GM18951 (cell line): ENCODE measurements around the gene NAXD.

Source experiments
- POLR2A ChIP-seq: IDR thresholded peaks from 4 replicates; pipeline ENCODE4 v1.6.1; 2011; ENCODE audit warnings: mild to moderate bottlenecking; ENCODE audit not compliant: insufficient read length, insufficient read depth; ENCODE audit errors: extremely low read depth
- in situ Hi-C: fragments of 300-500 bp; cut with MboI; formaldehyde crosslinking; loops from one replicate; pipeline ENCODE4 v1.12.0; 2022; ENCODE audit warnings: low sequenced_read_pairs, mixed read lengths, inconsistent platforms; ENCODE audit not compliant: unreplicated experiment

NAXD gene

DNA sequence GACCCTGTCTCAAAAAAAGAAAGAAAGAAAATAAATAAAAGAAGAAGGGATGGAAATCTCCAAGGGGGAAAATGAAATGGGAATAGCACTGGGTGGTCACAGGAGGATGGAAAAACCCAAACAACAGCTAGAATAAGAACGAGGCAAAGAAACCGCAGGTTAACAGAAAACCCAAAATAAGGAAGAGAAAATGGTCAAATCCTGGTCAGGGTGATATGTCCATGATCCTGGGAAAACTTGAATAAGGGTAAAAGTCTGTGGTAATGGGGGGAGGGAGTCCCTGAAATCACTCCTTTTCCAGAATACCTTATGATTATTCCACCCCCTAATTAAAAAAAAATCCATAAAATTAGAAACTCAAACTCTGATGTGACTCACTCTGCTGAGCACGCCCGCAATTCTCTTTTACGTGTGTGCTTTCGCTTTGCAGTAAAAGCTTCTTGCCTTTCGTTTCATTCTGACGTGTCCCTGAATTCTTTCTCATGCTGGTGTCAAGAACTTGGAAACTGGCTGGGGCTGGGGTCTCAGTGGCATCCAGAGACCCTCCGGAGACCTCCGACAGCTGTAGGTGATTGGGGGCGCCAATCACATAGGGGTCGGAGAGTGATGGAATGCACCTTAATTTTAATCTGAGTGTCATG lies 4.3 kb upstream of the NAXD start:
- in situ Hi-C loops, result no loop called here
- no peak for TF ChIP-seq POLR2A

DNA sequence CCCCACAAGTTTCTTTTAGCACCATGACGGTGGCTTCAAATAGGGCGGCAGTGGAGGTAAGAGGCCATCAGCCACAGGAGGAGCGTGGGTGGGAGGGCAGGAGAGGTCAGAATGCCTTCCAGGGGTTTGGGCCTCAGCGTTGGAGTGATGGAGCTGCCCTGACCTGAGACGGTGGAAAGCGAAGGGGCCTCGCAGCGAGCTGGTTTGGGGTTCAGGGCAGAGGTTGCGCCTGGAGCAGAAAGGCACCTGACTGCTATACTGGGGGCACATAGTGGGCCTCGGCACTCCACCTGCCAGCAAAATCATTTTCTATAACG lies 382 bp upstream of the NAXD start:
- in situ Hi-C loops, result no loop called here
- no peak for TF ChIP-seq POLR2A

DNA sequence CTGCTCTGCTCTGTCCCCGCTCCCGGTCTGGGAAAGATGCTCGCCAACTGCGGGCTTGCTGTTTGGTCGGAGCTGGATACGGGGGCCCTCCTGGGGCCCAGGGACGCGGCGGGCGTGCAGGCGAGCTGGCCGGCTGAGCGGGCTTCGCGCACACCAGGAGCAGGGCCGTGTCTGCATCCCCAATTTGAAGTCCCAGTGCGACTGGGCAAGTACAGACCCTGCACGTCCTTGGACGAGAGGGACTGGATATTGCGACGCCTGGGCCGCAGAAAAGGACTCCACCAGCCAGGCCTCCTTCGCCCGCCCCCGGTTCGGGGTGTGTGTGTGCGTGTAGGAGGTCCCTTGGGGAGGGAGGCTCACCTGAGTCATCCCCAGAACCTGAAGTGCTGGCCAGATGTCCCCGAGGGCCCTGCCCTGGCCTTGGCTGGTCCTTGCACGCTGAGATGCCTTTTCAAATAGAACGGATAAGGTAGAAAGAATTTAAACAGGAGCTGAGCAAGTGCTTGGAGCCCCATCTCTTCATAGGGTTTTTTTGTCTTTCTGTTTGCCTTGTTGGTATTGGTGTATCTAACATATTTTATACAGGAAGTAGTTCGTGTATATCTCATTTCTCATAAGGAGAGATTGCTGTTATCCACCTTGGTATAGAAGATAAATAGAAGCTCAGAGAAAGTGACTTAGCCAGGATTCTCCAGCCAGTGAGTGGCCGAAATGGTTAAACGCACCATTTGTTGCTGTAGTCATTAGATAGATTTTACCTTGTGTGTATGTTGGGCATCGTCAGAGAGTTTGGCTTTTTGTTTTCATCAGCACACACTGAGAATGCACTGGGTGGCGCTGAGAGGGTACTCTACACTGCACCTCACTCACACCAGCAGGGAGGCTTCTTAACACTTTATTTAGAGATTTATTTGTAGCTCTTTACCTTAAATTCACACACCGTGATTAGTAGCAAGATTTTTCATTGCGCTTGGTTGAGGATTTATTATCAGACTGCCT lies 1.1 kb downstream of the NAXD start:
- peak; percentile 16 for TF ChIP-seq POLR2A
- in situ Hi-C loops, result no loop called here

DNA sequence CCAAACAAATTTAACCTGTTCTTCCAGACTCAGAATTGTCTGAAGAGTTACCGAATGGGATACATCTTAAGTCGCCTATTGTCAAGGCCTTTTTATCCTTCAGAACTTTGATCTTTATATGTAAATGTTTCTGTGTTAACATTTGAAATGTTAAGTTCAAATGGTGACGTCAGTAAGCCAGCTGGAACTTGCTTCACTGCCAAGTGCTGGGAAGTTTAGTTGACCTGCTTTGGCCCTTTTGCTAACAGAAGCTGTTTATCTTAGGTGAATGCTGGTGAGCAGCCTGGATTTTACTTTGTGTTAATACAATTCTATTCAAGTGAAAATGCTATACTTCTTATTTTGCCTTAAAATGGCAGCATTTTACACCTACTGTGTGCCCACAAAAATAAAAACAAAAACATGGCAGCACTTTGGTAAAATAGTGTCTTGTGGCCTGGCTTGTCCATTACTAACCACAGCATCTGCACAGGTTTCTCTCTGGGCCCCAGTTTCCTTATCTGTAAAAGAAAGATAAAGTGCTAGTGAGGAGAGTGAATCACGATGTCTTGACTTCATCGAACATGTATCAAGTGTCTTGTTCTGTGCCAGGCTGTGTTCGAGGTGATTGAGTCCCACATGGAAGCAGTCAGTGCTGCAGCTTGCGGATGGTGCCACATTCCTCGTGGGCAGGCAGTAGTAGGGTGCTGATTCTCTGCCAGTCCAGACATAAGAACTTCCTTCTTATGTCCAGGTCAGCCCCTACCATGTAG lies 2.2 kb downstream of the NAXD start:
- in situ Hi-C loops, result no loop called here
- no peak for TF ChIP-seq POLR2A

DNA sequence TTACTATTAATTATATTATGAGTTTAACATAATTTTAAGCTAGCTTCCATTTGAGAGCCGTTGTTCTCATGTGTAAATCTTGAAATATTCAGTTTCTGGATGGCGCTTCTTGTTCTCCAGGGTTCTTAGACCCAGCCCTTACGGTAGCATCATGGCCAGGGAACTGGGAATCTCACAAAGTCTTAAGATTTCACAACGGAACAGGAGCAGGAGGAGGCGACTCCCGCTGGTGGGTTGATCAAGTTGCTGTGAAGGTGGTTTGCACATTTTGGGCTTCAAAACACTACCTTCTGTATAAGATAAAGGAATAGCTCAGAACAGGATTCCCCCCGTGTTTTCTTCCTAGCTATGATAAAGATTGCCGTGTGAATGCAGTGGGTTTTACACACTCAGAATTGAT lies 2.8 kb downstream of the NAXD start:
- in situ Hi-C loops, result no loop called here
- TF ChIP-seq POLR2A, result no peak

DNA sequence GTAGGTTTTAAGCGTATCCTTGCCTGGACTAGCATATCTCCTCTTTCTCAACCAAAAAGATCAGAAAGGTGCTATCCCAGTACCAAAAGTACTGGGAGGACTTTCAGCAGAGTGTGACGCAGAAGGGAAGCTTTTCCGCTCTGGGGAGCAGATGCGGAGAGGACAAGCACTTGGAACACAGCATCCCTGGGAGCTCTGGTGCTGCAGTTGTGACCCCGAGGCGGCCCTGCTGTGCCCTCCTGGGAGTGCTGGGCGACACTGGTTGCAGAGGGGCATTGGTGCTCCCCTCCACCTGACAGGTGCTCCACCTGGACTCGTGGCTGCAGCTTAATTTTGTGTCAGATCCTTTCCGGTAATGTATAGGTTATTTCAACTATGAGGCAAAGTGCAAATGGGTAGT lies 3.4 kb downstream of the NAXD start:
- no peak for TF ChIP-seq POLR2A
- in situ Hi-C loops, result no loop called here

DNA sequence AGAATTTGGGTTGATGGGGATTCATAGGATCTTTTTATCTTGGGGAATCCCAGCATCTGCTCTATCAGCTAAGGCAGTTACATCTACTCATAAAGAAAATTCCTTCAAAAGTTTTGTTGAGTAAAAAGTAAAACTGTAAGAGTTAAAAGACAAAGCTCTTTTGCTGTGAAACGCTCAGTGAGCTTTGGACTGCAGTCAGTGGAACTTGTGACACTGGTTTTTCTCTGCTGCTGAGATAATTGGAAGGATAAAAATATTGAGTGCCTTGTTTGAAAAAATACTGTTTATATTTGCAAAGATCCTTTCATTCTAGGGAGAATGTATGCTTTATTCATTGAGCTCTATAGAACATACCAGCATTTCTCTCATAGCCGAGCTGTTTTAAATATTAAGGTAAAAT lies 5.3 kb downstream of the NAXD start:
- in situ Hi-C loops, result no loop called here
- no peak for TF ChIP-seq POLR2A

DNA sequence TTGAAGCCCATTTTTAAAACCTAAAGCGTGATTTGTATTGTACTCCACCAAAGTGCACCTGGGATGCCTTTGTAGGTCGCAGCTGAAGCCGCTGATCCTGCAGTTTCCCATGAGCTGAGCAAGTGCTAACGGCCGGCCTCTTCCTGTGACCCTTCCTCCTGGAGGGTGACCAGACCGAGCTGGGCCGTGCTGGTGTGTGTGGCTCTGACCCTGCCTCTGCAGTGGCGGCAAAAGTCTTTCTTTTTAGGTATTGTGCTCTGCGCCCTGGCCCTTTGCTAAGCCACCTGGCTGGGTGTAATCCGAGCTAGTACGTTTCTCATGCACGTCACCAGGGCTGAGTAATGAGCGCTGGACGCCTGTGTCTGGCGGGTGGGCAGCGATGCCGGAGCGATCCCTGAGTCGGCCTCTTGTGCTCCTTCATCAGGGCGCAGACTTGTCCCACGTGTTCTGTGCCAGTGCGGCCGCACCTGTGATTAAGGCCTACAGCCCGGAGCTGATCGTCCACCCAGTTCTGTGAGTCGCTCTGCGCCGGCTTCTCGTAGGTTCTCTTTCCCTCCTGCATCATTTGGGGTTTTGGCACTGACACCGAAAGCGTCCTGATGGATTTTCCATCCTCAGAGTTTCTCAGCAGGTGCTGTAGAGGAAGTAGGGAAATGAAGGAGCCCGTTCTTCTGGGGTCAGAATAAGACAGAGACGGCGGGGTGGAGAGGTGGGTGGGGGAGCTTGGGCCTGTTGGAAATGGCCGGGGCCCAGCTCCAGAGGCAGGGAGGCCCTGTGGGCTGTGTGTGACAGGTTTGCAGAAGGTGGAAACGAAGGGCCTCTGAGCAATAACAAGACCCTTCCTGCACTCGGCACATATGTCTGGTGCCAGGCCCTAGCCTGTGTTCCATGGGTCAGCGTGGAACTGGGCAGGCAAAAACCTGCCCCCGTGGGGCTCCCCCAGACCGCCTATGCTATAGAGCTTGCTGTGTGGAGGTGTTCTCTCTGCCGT lies 9.7 kb downstream of the NAXD start:
- in situ Hi-C loops, result no loop called here
- TF ChIP-seq POLR2A, result no peak

DNA sequence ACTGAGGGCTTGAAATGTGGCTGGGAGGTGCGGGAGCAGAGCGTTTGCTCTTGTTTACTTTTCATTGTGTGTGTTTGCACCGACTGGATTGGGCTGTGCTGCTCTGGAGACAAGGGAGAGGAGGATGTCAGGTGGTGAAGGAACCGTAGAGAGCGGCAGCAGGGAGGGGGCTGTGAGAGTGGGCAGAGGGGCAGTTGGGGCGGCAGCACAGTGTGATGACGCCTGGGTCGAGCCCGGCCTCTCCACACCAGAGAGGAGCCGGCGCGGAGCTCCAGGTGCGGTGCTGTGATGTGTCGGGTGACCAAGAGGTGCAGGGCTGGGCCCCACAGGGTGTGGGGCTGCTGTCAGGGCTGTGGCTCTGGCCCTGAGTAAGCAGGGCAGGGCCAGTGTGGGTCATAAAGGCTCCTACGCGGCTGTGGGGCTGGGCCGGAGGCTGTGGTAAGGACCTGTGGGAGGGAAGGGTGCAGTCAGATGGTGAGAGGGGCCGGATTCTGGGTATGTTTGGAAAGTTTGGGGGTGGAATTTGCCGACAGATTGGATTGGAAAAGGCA lies 10.5 kb downstream of the NAXD start:
- no peak for TF ChIP-seq POLR2A
- in situ Hi-C loops, result no loop called here

DNA sequence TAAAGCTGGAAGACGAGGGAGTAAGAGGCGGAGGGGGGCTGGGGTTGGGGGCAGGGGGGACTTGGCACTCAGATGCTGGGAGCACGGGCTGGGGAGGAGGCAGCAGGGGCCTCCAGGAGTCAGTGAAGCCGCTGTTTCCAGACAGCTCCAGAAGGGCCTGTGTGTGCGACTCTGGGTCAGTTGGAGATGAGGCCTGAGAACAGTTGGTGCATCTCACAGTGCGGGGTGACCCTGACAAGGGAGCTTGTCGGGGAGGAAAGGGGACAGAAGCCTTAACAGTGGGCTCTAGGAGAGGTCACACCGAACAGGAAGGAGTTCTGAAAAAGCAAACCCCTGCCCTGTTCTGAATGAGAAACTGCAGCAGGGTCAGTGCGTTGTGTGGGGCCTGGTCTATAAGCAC lies 11.2 kb downstream of the NAXD start:
- in situ Hi-C loops, result no loop called here
- TF ChIP-seq POLR2A, result no peak

DNA sequence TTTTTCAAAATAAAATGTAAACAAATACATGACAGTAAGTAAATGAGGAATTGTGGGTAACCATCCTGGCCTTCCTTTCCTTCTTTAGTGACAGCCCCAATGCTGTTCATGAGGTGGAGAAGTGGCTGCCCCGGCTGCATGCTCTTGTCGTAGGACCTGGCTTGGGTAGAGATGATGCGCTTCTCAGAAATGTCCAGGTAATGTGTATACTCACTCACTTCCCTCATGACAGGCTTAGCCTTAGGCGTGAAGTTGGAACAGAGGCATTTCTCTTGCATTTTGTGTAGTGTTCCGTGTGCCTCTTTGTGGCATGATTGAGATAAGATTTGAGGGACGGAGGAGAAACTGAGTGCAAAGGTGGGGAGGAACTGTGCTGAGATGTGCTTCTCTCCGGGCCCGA lies 12.0 kb downstream of the NAXD start:
- in situ Hi-C loops, result no loop called here
- TF ChIP-seq POLR2A, result no peak

DNA sequence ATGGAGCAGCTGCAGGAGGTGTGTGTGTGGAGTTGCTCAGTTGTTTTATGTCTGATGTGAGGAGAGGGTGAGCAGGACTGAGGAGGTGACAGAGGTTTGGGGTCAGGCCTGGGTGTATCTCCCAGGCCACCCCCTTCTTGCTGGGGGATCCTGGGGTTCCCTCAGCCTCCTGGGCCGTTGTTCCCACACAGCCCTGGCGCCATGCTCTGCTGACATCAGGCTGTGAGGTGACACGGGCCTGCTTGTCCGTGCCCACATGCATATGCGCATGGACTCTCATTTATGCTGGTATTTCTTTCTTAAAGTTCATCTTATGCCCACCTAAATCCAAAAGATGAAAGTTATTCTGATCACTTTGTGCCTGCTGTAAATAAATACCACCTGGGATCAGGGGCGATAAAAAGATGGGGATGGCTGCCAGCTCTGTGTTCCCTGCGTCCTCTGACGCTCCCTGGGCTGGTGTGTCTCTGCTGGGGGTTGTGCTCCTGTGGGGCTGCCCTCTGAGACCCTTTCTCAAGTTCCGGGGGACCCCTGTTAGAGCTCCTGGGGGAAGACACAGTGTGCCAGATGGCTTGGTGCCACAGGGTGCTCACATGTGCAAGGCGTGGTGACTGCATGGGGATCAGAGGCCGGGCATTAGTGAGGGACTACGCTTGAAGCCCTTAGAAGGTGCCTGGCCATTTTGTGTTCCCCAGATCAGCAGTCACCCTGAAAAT lies 12.6 kb downstream of the NAXD start:
- in situ Hi-C loops, result no loop called here
- no peak for TF ChIP-seq POLR2A
